Gastrocnemius medialis (tissue), 4 donors: ENCODE data around the gene EIF3F.

Source experiments
- CTCF ChIP-seq, 5 experiments: fragments of 450-650 bp in 3 of 5; fragments of 200-600 bp in 2 of 5; sonication (generic) in 2 of 5; IDR thresholded peaks in 4 of 5; conservative IDR thresholded peaks in 1 of 5; 1 replicate in 4 of 5; 2 replicates in 1 of 5; pipeline ENCODE4 v1.5.1; 2016 to 2019; ENCODE audit warnings: antibody characterized with exemption in 5 of 5, mild to moderate bottlenecking in 3 of 5, moderate library complexity in 3 of 5
- POLR2A ChIP-seq, 2 donors: fragments of 450-650 bp; IDR thresholded peaks; one replicate each; pipeline ENCODE4 v1.6.1; 2017; ENCODE audit warnings: antibody characterized with exemption in 2 of 2, mild to moderate bottlenecking in 2 of 2, moderate library complexity in 2 of 2

- no peak for TF ChIP-seq CTCF (IDR thresholded peaks at IDR 0.05 in 4 of 5, conservative IDR thresholded peaks at IDR 0.05 in 1 of 5)
- no peak for TF ChIP-seq POLR2A (IDR thresholded peaks at IDR 0.05)
These were observed 32.4 kb downstream of the EIF3F start for GRCh38 chr11:8019314-8020243.
